Body of pancreas (tissue), 4 donors: Measurements from ENCODE around the gene LBH.

Source experiments
- CTCF ChIP-seq, 7 experiments: fragments of 450-650 bp in 4 of 7; fragments of 200-600 bp in 3 of 7; sonication (generic) in 3 of 7; IDR thresholded peaks; one replicate each; pipeline ENCODE4 v1.5.1; 2016 to 2019; ENCODE audit warnings: antibody characterized with exemption in 7 of 7
- POLR2A ChIP-seq, 3 donors: fragments of 450-650 bp; IDR thresholded peaks; one replicate each; pipeline ENCODE4 v1.6.1; 2016; ENCODE audit warnings: antibody characterized with exemption in 3 of 3, mild to moderate bottlenecking in 2 of 3

GRCh38 chr2:30231996-30232800 is 864 bp downstream of the LBH start:
- TF ChIP-seq CTCF (IDR thresholded peaks at IDR 0.05) (no peak), POLR2A (IDR thresholded peaks at IDR 0.05) (peak in 2 of 3 donors; percentile 35 to 50)
